HG03432 (cell line): ENCODE measurements around the gene ADD2.
A peak's percentile ranks its signal among the peaks of the same experiment; 100 is the strongest.

Experiments used
- ATAC-seq: cut with Tn5 transposase; IDR thresholded peaks from one replicate; pipeline ENCODE4 v1.9.1; 2021; ENCODE audit warnings: mild to moderate bottlenecking, moderate library complexity; ENCODE audit not compliant: unreplicated experiment

Gene ADD2

GRCh38 chr2:70789304-70790135, 21.5 kb upstream of the ADD2 start:
- ATAC-seq = no peak

DNA sequence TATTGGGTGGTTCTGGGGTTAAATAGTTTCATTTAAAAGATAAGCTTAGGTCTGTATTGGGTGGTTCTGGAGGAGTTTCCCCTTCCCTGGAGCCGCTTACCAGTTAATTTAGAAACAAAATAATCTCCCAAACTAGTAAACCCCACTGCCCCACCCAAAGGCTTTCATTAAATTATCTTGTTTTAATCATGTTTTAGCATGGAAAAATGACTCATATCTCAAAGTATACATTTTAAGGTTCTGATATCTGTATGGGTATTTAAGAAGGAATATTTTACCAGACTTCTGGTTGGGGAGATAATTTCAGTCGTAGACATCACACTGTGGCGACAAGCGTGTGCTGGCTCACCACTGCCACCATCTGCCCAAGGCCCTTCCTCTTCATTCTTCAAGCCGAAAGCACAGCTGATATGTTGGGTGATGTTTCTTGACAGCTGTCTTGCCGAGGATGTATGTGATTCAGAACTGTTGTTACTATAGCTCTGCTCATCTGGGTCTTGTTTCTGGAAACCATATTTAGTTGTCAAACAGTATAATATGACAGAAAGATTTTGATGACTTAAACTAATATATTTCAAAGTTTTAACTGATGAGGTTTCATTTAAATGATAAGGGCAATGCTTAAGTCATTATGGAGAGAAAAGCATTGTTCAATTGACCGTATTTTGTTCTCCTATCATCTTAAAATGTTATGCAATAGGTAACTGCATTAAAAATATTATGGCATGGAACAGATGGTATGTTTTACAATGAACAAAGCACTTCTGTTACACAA, 17.3 kb upstream of the ADD2 start:
- no peak for ATAC-seq

DNA sequence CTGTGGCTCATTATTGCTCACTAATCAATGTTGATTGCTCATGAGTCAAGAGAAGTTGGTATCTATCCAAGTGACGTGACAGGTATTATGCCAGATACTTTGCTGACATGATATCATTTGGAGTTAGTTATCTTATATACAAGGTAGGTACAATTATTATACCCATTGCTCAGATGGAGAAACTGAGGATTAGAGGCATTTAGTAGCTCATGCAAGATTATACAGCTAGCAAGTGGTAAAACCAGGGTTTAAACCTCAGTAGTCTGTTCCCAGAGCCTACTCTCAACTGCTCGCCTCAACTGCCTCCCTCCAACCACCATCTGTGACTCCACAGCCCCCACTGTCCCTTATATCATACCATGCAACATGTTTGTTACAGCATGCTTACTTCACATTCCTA, 16.3 kb upstream of the ADD2 start:
- no peak for ATAC-seq

GRCh38 chr2:70779911-70780545, 12.0 kb upstream of the ADD2 start:
- ATAC-seq = no peak

- ATAC-seq = no peak
These were observed 11.5 kb upstream of the ADD2 start for GRCh38 chr2:70779491-70779890.

- ATAC-seq = no peak
These were observed 10.7 kb upstream of the ADD2 start for GRCh38 chr2:70778676-70779075.

DNA sequence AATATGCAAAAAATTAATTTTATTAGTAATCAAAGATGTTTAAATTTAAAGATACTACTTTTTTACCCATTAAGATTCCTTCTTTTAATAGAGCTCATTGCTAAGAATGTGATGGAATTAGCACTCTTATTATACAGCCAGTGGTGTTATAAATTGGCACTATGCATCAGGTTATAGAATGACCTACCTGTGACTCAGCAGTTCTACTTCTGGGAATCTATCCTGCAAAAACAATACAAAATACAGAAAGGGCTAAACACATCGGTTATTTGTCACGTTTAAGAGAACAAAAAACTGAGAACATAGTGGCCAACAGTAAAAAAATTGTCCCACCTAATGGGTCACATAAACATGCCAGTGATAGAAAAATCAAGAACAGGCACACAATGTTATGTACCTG, 9.4 kb upstream of the ADD2 start:
- ATAC-seq = no peak

- no peak for ATAC-seq
These were observed 8.3 kb upstream of the ADD2 start for GRCh38 chr2:70776266-70776665.

DNA sequence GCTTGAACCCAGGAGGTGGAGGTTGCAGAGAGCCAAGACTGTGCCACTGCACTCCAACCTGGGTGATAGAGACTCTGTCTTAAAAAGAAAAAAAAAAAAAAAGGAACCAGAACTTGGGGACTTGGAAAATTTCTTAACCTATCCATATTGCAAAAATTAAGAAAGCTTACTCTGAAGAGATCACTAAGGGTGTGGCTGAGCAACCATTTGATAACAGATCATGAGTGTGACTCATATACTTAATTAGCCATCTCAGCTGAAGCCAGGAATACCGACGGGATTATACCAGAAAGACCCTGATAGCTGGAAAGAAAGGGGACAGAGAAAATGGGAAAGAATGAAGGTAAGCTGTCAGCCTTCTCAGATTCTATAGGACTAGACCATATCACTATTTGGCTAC, 7.1 kb upstream of the ADD2 start:
- no peak for ATAC-seq

DNA sequence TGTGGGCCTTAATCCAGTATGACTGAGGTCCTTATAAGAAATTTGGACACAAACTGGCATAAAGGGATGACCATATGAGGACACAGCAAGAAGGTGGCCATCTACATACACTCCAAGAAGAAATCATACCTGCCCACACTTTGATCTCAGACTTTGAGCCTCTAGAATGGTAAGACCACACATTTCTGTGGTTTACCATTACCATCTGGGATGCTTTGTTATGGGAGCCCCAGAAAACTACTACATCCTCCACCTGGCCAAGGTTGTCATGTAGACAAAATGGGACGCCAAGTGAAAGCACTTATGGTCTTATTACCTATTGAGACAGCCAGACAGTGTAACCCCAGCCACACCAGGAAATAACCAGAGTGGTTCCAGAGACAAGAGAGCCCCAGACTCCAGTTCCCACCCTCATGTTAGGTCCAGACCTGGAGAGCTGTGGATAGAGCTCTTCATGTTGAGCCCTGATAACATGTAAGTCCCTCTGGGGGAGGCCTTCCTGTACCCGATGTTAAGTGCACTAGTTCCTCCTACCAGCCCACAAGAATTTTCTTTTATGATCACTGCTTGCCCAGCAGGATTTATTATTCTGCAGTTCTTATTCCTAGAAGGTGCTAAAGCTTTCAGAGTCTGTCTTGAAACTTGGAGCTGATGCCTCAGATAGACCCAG, 4.6 kb upstream of the ADD2 start:
- ATAC-seq = no peak

DNA sequence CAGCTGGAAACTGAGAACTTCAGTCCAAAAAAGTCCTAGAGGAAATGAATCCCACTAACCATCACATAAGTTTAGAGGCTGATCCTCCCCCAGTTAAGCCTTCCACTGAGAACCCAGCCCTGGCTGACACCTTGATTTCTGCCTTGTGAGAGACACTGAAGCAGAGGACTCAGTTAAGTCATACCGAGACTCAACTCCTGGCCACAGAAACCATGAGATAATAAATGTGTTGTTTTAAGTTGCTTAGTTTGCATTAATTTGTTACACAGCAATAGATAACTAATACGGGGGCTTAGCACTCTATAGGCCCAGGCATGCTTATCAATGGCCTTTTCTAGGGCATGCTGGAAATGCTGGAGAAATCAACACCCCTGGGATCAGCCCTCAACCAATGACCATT, 3.4 kb upstream of the ADD2 start:
- peak; percentile 70 for ATAC-seq

DNA sequence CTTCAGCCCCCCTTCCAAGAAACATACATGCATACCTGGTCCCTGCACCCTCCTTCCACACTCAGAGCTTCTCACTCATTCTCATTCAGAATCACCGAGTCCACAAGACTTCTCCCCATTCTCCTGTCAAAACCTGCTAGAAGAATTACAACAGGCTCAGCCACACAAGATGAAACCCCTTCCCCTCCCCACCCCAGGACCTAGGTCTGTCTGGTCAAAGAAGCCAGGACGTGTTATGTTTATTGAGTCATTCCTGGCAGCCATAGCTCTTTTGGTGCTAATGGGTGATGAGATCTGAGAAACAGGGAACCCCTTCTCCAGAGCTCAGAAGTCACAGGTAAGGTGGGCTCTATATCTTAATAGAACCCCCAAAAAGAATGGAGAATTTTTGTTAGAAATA, 1.4 kb upstream of the ADD2 start:
- ATAC-seq = no peak

DNA sequence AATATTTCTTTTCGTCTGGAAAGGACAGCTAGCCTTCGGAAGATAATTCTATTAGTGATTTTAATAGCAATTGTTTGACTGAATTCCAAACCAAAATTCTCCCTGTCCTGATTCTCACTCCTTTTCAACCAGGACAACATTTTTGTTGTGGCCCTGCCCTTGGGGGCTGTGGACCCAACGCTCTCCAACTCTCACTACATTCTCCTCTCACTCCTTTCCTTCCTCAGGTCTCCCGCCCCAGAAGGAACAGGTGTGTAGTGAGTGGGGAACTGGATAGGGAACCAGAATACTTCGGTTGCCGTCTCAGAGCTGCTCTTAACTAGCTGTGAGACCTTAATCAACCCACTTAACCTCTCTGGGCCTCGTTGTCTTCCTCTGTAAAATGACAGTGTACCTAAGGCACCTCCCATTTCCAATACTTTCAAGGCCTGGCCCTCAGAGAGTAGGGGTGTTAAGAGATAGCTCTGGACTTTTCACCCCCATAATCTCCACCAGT, 638 bp upstream of the ADD2 start:
- ATAC-seq = no peak

- ATAC-seq = no peak
These were observed 811 bp downstream of the ADD2 start for GRCh38 chr2:70767079-70767698.

DNA sequence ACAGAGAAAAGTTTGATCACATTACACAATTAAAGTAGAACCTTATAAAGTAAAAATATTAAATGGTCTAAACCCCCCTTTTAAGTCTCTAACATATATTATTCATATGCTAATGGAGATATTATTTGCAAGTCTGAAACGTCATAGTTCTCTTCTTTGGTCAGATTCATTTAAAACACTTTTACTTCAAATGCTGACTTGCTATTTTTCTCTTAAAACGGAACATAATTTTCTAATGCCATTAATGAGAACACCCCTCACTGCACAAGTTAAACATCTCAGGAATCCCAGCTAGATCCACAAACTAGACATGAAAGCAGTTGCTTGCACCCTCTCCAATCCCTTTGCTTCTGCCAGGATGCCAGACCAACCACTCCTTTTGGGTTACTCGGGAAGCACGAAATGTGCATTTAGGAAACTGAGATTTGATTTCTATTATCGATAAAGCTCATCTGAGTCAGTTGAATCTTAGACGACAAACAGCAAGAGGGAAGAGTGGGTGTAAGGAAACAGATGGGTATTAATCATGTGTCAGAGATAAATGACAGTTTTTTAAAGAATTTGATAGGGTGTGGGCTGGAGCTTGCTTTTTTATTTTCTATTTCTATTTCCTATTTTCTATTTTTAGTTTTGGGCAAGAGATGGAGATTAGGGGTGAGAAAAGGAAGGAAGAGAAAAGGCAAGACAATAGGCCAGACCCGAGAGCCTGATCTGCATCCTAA, 1.5 kb downstream of the ADD2 start:
- no peak for ATAC-seq

- no peak for ATAC-seq
These were observed 2.5 kb downstream of the ADD2 start for GRCh38 chr2:70765507-70765906.

- ATAC-seq = no peak
These were observed 8.6 kb downstream of the ADD2 start for GRCh38 chr2:70759446-70759845.

DNA sequence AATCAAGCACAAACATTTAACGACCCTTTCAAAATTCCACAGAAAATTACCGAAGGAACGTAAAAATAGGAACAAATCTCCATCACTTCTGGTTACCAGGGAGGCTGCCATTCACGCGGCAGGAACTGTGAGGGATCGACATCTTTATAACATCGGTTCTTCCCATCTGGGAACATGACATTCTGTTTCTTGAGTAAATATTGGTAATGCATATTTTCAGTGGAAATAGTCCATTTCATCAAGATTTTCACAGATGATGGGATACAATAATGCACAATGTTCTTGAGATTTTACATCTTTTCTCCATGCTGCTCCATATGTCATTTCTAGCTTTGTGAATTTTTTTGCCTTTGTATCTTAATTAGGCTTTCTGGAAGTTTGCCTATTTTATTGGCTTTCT, 10.0 kb downstream of the ADD2 start:
- ATAC-seq = no peak

DNA sequence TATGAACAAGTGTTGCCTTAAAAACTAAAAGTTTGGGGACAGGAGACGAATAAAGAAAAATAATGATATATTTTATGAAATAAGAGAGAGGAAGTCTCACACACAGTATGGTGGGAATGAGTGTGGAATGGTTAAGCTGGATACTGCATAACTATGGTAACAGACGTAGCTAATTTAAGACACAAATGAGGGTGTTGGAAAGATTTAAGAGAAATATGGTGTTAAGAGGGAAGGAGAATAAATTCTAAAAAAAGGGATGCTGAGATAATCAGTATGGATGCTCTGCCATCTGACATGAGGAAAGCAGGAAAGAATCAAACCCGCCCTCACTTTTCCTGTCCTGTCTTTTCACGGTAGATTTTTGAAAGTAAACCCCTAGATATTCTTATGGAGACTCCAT, 10.6 kb downstream of the ADD2 start:
- ATAC-seq = no peak

DNA sequence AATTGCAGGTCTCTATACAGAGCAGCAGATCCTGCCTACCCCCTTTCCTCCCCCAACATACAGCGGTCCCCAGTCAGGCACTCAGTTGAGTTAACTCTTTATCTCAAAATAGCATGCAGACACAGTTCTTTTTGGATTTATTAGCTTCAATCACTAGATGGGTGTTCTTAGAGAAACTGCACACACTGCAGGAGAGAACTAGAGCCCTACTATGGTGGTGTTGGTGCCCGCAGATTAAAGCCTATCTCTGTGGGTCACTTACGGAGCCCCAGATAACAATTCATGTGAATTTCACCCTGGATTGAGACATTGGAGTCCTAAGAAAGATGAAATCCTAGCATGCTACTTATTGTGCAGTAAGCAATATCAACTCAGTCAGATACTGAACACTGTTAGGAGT, 11.9 kb downstream of the ADD2 start:
- ATAC-seq = no peak
